HG02610 (cell line): ENCODE results near the gene EIF1.

Source experiments
- ATAC-seq: cut with Tn5 transposase; IDR thresholded peaks from one replicate; pipeline ENCODE4 v1.9.1; 2021; ENCODE audit warnings: mild to moderate bottlenecking, moderate library complexity; ENCODE audit not compliant: unreplicated experiment

Gene EIF1

GRCh38 chr17:41734139-41734948, 45.7 kb downstream of the EIF1 start, which contains the start of gene HAP1:
HAP1 (minus strand) TSS chr17:41734643; CDS start chr17:41734634, 9 bp downstream.
- ATAC-seq: no peak

- ATAC-seq: no peak
These were observed 46.2 kb downstream of the EIF1 start for GRCh38 chr17:41734949-41735313.

GRCh38 chr17:41735744-41736143, 47.1 kb downstream of the EIF1 start:
- no peak for ATAC-seq

GRCh38 chr17:41736983-41737679, 48.4 kb downstream of the EIF1 start:
- ATAC-seq: no peak

GRCh38 chr17:41737680-41738023, 49.0 kb downstream of the EIF1 start:
- no peak for ATAC-seq

- peak; percentile 71 for ATAC-seq
These were observed 49.6 kb downstream of the EIF1 start for GRCh38 chr17:41738077-41738800.

- no peak for ATAC-seq
These were observed 50.1 kb downstream of the EIF1 start for GRCh38 chr17:41738801-41739112.

GRCh38 chr17:41739661-41740352, 51.1 kb downstream of the EIF1 start:
- no peak for ATAC-seq

- no peak for ATAC-seq
These were observed 51.8 kb downstream of the EIF1 start for GRCh38 chr17:41740506-41740905.

GRCh38 chr17:41741709-41742108, 53.0 kb downstream of the EIF1 start:
- no peak for ATAC-seq
